ENCODE measurements around the gene FOXD3.

Gene FOXD3

DNA sequence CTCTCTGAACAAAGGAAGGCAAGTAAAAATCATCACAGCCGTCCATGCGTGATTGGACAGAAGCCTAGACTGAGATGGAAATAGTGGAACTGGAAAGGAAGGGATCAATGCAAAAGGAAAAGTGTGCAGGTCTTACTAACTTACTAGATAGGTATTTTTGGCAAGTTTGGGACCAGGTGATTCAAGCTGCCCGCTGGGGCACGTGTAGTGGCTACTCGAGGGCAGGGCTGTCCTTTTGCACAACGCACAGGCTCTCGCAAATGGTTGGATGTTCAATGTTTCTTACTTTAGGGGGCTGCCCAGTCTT, 44.5 kb downstream of the FOXD3 start:
- no peaks in the 10 kb centered on the region for H3K9me3 ChIP-seq (ENCODE audit: control insufficient read depth, insufficient read depth, low read depth, low read length)
- peaks cover 5% of the 10 kb centered on the region for H3K27me3 ChIP-seq (ENCODE audit: control insufficient read depth, insufficient read depth, low read length)
- no peak overlapping the region for H3K27ac ChIP-seq (ENCODE audit: low read depth, low read length)
- H3K4me1 ChIP-seq (ENCODE audit: control insufficient read depth, insufficient read depth, low read length): peaks cover 6% of the 10 kb centered on the region
- peaks cover 10% of the 10 kb centered on the region for H3K36me3 ChIP-seq (ENCODE audit: control insufficient read depth, insufficient read depth, low read length)
- peak overlapping the region; percentile 98 for H3K4me3 ChIP-seq (ENCODE audit: low read depth, low read length)
- no peak overlapping the region for H3K9ac ChIP-seq (ENCODE audit: low read length)

DNA sequence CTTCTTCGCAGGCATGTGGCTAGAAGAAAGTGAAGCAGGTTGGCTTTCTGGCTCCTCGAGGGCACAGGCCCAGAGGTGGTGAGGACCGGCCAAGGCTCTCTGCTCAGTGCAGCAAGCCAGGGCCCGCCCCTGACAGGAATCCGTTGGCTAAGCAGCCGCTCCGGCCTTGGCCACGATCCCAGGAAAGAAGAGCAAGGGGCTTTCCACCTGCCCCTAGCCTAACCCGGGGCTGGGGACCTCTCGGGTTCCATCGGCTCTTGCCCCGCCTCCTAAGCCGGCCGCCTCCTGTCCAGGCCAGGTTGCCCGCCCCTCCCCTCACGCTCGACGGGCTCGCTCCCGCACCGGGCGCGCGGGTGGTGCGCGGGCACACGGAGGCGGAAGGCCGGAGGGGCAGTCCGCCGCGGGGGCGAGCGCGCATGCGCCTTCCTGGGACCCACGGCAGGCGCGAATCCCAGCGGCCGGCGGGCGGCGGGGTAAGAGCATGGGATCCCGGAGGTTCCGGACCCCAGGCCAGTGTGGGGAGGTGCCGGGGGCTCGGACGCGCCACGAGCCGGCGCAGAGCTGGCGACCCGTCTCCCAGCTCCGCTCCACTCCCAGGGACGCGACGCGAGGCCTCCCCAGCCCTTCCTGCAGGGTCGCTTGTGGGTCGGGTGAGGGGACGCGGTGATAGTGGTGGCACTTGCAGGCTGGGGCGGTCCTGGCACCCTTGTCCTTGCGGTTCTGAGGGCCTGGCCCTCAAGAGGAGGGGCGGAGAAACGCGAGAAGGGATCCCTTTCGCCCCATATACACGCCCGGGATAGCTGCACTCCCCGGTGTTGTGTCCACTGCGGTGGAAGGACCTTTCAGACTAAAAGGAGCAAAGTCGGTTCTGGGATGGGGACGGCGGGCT, 45.1 kb downstream of the FOXD3 start, which contains the start of gene ALG6:
Gene ALG6 (plus strand): TSS at position 413 of the 889 bp plus-strand sequence. CDS start 3,351 bp downstream, outside the sequence.
- Histone ChIP-seq H3K27me3 (ENCODE audit: control insufficient read depth, insufficient read depth, low read length) (peaks cover 5% of the 10 kb centered on the region), H3K9me3 (ENCODE audit: control insufficient read depth, insufficient read depth, low read depth, low read length) (no peaks in the 10 kb centered on the region), H3K27ac (ENCODE audit: low read depth, low read length) (peak within 1 kb of the TSS; percentile 32; the same call in 1 of the 2 replicates), H3K36me3 (ENCODE audit: control insufficient read depth, insufficient read depth, low read length) (peaks cover 10% of the 10 kb centered on the region), H3K4me1 (ENCODE audit: control insufficient read depth, insufficient read depth, low read length) (peaks cover 6% of the 10 kb centered on the region), H3K4me3 (ENCODE audit: low read depth, low read length) (peak within 1 kb of the TSS; percentile 98), H3K9ac (ENCODE audit: low read length) (peak within 1 kb of the TSS; percentile 85)

DNA sequence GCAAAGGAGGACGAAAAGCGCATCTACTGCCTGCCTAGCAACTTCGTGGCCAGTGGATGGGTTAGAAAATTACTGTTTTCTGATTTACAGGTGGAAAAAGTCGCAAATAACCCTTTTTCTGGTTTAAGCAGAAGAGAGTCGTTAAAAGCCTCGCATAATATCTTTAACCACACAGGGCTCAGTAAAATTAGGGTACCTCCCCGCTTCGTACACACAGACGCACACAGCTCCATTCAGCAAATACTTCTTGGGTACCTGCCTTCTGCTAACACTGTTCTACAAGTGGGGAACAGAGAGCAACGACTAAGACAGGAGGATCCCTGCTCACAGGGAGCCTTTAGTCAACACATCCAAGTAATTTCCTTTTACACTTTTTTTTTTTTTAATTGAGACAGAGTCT, 45.8 kb downstream of the FOXD3 start:
- Histone ChIP-seq H3K9ac (ENCODE audit: low read length) (peak overlapping the region; percentile 85), H3K36me3 (ENCODE audit: control insufficient read depth, insufficient read depth, low read length) (peaks cover 12% of the 10 kb centered on the region), H3K27me3 (ENCODE audit: control insufficient read depth, insufficient read depth, low read length) (peaks cover 5% of the 10 kb centered on the region), H3K27ac (ENCODE audit: low read depth, low read length) (no peak overlapping the region), H3K4me3 (ENCODE audit: low read depth, low read length) (peak overlapping the region; percentile 98), H3K4me1 (ENCODE audit: control insufficient read depth, insufficient read depth, low read length) (peaks cover 6% of the 10 kb centered on the region), H3K9me3 (ENCODE audit: control insufficient read depth, insufficient read depth, low read depth, low read length) (no peaks in the 10 kb centered on the region)
